H1 (cell line): Measurements from ENCODE around the gene RMC1. TPM values are rescaled to one million over a fixed set of nuclear protein-coding genes. Genes with fewer than 3 reads are reported as not detected.

Source experiments
- CTCF ChIA-PET: fragments of 300-600 bp; sonication (Branson Sonifier 250); formaldehyde crosslinking; loops from one replicate; lab custom pipeline; 2021; ENCODE audit not compliant: partially characterized antibody; lab: Charles Lee
- POLR2A ChIA-PET: fragments of 300-600 bp; sonication (Branson Sonifier 250); formaldehyde crosslinking; loops from one replicate; lab custom pipeline; 2021; ENCODE audit warnings: inconsistent platforms; ENCODE audit not compliant: partially characterized antibody; lab: Charles Lee
- DNase-seq, 2 experiments: peaks; one replicate each; pipeline versions ENCODE4 v3.0.0 to v3.0.0-alpha.2; 2010 to 2022; ENCODE audit warnings: low spot score in 2 of 2, low read depth in 1 of 2, mixed read lengths in 1 of 2
- FAIRE-seq: peaks from 2 replicates; lab custom pipeline; 2011; peaks lifted over from hg19 to GRCh38; lab: Jason Lieb, UNC
- H2AFZ ChIP-seq: 2 replicates; pipeline ENCODE4 v1.8.1; 2012; ENCODE audit warnings: low read length, inconsistent platforms
- H2AK5ac ChIP-seq: 2 replicates; pipeline ENCODE4 v1.6.1; 2013; ENCODE audit warnings: low read depth, low read length
- H2BK120ac ChIP-seq: replicated peaks from 2 replicates; pipeline ENCODE3; 2013; ENCODE audit warnings: low read depth, low read length, inconsistent platforms
- H2BK12ac ChIP-seq: 2 replicates; pipeline ENCODE4 v1.6.1; 2013; ENCODE audit warnings: low read depth, low read length
- H2BK15ac ChIP-seq: 2 replicates; pipeline ENCODE4 v1.6.1; 2013; ENCODE audit warnings: low read length
- H2BK20ac ChIP-seq: 2 replicates; pipeline ENCODE4 v1.6.1; 2013; ENCODE audit warnings: low read length
- H2BK5ac ChIP-seq: 2 replicates; pipeline ENCODE4 v1.6.1; 2013; ENCODE audit warnings: low read depth, low read length
- H3K14ac ChIP-seq: 2 replicates; pipeline ENCODE4 v1.6.1; 2013; ENCODE audit warnings: inconsistent platforms; ENCODE audit not compliant: insufficient read length
- H3K18ac ChIP-seq: 2 replicates; pipeline ENCODE4 v1.6.1; 2013; ENCODE audit warnings: low read length; ENCODE audit errors: extremely low read depth
- H3K23ac ChIP-seq: 2 replicates; pipeline ENCODE4 v1.6.1; 2013; ENCODE audit warnings: inconsistent platforms; ENCODE audit not compliant: insufficient read length
- H3K23me2 ChIP-seq: 2 replicates; pipeline ENCODE4 v1.6.1; 2013; ENCODE audit warnings: low read depth, low read length
- H3K27ac ChIP-seq: 2 replicates; pipeline ENCODE4 v1.6.1; 2011; ENCODE audit warnings: low read depth, low read length, inconsistent platforms
- H3K27me3 ChIP-seq, 4 experiments: replicated peaks in 1 of 4; 1 replicate in 1 of 4; 2 replicates in 3 of 4; pipeline versions ENCODE4 v1.6.1 to v1.8.1; 2011 to 2013; ENCODE audit warnings: low read length in 3 of 4, mild to moderate bottlenecking in 3 of 4, inconsistent platforms in 2 of 4, mixed read lengths in 2 of 4, moderate library complexity in 1 of 4; ENCODE audit not compliant: control insufficient read depth in 3 of 4, insufficient read depth in 3 of 4; ENCODE audit errors: extremely low read depth in 1 of 4
- H3K36me3 ChIP-seq, 4 experiments: 2 replicates each; pipeline versions ENCODE4 v1.6.1 to v1.8.1; 2011 to 2013; ENCODE audit warnings: mild to moderate bottlenecking in 4 of 4, low read length in 3 of 4, moderate library complexity in 2 of 4, control low read depth in 1 of 4, inconsistent platforms in 1 of 4; ENCODE audit not compliant: insufficient read depth in 4 of 4, control insufficient read depth in 2 of 4
- H3K4ac ChIP-seq: replicated peaks from 2 replicates; pipeline ENCODE3; 2013; ENCODE audit warnings: low read length, low read depth, mixed read lengths, inconsistent platforms; ENCODE audit not compliant: insufficient read length
- H3K4me1 ChIP-seq, 4 experiments: replicated peaks in 1 of 4; 1 replicate in 1 of 4; 2 replicates in 3 of 4; pipeline versions ENCODE4 v1.6.1 to v1.8.1; 2011 to 2013; ENCODE audit warnings: low read length in 3 of 4, inconsistent platforms in 2 of 4, mixed read lengths in 1 of 4; ENCODE audit not compliant: insufficient read depth in 4 of 4, control insufficient read depth in 3 of 4
- H3K4me2 ChIP-seq, 2 experiments: 2 replicates each; pipeline versions ENCODE4 v1.6.1 to v1.8.1; 2011 to 2013; ENCODE audit warnings: low read depth in 2 of 2, low read length in 2 of 2, control low read depth in 1 of 2, inconsistent platforms in 1 of 2, mild to moderate bottlenecking in 1 of 2; ENCODE audit not compliant: insufficient read depth in 1 of 2
- H3K4me3 ChIP-seq, 4 experiments: fragments of 200-600, 300-600 bp in 1 of 4; sonication (generic), shearing (Covaris generic), sonication (Bioruptor Twin) in 1 of 4; 2 replicates each; pipeline versions ENCODE4 v1.5.1 to v1.8.1; 2011 to 2016; ENCODE audit warnings: low read length in 4 of 4, low read depth in 3 of 4, control low read depth in 2 of 4, inconsistent platforms in 2 of 4, mild to moderate bottlenecking in 2 of 4, mixed read lengths in 1 of 4, moderate library complexity in 1 of 4; ENCODE audit not compliant: insufficient read depth in 2 of 4; ENCODE audit errors: extremely low read depth in 1 of 4
- H3K56ac ChIP-seq: replicated peaks from 2 replicates; pipeline ENCODE3; 2013; ENCODE audit warnings: low read depth, mild to moderate bottlenecking, mixed read lengths, low read length, inconsistent platforms; ENCODE audit not compliant: insufficient read length
- H3K79me1 ChIP-seq: 2 replicates; pipeline ENCODE4 v1.6.1; 2013; ENCODE audit warnings: low read depth, low read length, control low read depth
- H3K79me2 ChIP-seq, 2 experiments: 2 replicates each; pipeline versions ENCODE4 v1.6.1 to v1.8.1; 2012 to 2013; ENCODE audit warnings: low read length in 2 of 2, mild to moderate bottlenecking in 2 of 2, inconsistent platforms in 1 of 2; ENCODE audit not compliant: insufficient read depth in 2 of 2, control insufficient read depth in 1 of 2
- H3K9ac ChIP-seq, 4 experiments: replicated peaks in 1 of 4; 1 replicate in 1 of 4; 2 replicates in 3 of 4; pipeline versions ENCODE4 v1.6.1 to v1.8.1; 2011 to 2013; ENCODE audit warnings: low read depth in 3 of 4, low read length in 3 of 4, control low read depth in 2 of 4, mild to moderate bottlenecking in 2 of 4, moderate library complexity in 2 of 4, inconsistent platforms in 1 of 4; ENCODE audit errors: extremely low read depth in 1 of 4
- H3K9me3 ChIP-seq, 2 experiments: 2 replicates each; pipeline versions ENCODE4 v1.6.1 to v1.8.1; 2012 to 2013; ENCODE audit warnings: mild to moderate bottlenecking in 2 of 2, moderate library complexity in 2 of 2, control low read depth in 1 of 2, inconsistent platforms in 1 of 2, low read depth in 1 of 2, low read length in 1 of 2, mixed read lengths in 1 of 2; ENCODE audit not compliant: insufficient read depth in 2 of 2
- H4K20me1 ChIP-seq, 2 experiments: replicated peaks in 1 of 2; 2 replicates each; pipeline versions ENCODE3 to v1.8.1; 2011 to 2013; ENCODE audit warnings: inconsistent platforms in 2 of 2, low read length in 2 of 2, mild to moderate bottlenecking in 1 of 2; ENCODE audit not compliant: insufficient read depth in 2 of 2, control insufficient read depth in 1 of 2
- H4K5ac ChIP-seq: 2 replicates; pipeline ENCODE4 v1.6.1; 2013; ENCODE audit warnings: low read length, low read depth, mixed read lengths, inconsistent platforms; ENCODE audit not compliant: insufficient read length
- H4K8ac ChIP-seq: 2 replicates; pipeline ENCODE4 v1.8.0; 2013; ENCODE audit warnings: mild to moderate bottlenecking, moderate library complexity, low read length, inconsistent platforms; ENCODE audit not compliant: insufficient read depth; ENCODE audit errors: extremely low read depth
- H4K91ac ChIP-seq: replicated peaks from 2 replicates; pipeline ENCODE3; 2013; ENCODE audit warnings: low read length, mixed read lengths, inconsistent platforms; ENCODE audit not compliant: insufficient read length
- ATF3 ChIP-seq: IDR thresholded peaks from 2 replicates; pipeline ENCODE4 v1.6.1; 2011; ENCODE audit warnings: low read depth, mild to moderate bottlenecking, low read length; ENCODE audit not compliant: insufficient read depth
- CBX8 ChIP-seq: fragments of 300-800, 300-1000 bp; sonication (generic); IDR thresholded peaks from 2 replicates; pipeline ENCODE4 v1.7.1; 2016; ENCODE audit warnings: low read depth, low read length, borderline replicate concordance
- SIX5 ChIP-seq: IDR thresholded peaks from 2 replicates; pipeline ENCODE4 v1.6.1; 2011; ENCODE audit warnings: mild to moderate bottlenecking, low read depth, low read length
- WGBS, 2 experiments: shearing (Covaris generic) in 1 of 2; methylation state at CpG; one replicate each; pipeline versions ENCODE4 v1.1.6 to v1.1.7; 2013 to 2015; ENCODE audit warnings: low lambda C conversion rate in 2 of 2, mixed read lengths in 2 of 2, inconsistent platforms in 1 of 2, low coverage in 1 of 2, missing lambda C conversion rate in 1 of 2; ENCODE audit not compliant: insufficient replicate concordance in 2 of 2, insufficient coverage in 1 of 2, insufficient read length in 1 of 2; ENCODE audit errors: extremely low coverage in 1 of 2, missing lambda C conversion rate in 1 of 2; 5-methylcytosine and 5-hydroxymethylcytosine counted together
- polyA plus RNA-seq, 7 experiments: library from polyadenylated mRNA; depleted of rRNA in 3 of 7; stranded (reverse) in 5 of 7; unstranded in 2 of 7; fragments of >200 nt in 5 of 7; fragments of 200-250 nt in 2 of 7; gene quantifications; 1 replicate in 5 of 7; 2 replicates in 1 of 7; 4 replicates in 1 of 7; pipeline versions ENCODE4 v1.2.1 to v1.2.3, GENCODE V29; 2011 to 2013; ENCODE audit warnings: missing spikeins in 2 of 7, mixed read lengths in 2 of 7
- total RNA-seq: library from RNA; stranded (reverse); fragmentation: NEBNext Ultra II Directional; extraction: Animal tissue kit (Norgen Biotek cat#: 25700); gene quantifications from 2 replicates; pipeline ENCODE4 v1.2.1, GENCODE V29; 2021

The RMC1 gene
- total and polyA plus RNA-seq, 2 of the 8 experiments (the other 6 are each of a cell fraction or from before 2014, with no cell fraction given) = 16.4 to 20.1 TPM

- TF ChIP-seq SIX5 = no peak
- TF ChIP-seq ATF3 = no peak
- no peak for TF ChIP-seq CBX8
- H4K5ac ChIP-seq = no peak overlapping the region
- H3K27me3 ChIP-seq = no peaks in the 10 kb centered on the region
- H3K4ac ChIP-seq = no peak overlapping the region
- no peak overlapping the region for H2BK20ac ChIP-seq
- peaks cover 9 to 46% (median 26%) of the 10 kb centered on the region in 4 experiments; a peak in 7 of 8 replicates for H3K36me3 ChIP-seq
- no peaks in the 10 kb centered on the region for H3K23me2 ChIP-seq
- no peak overlapping the region for H3K56ac ChIP-seq
- no peak overlapping the region for H3K27ac ChIP-seq
- no peak overlapping the region for H3K23ac ChIP-seq
- no peak overlapping the region for H2BK12ac ChIP-seq
- ChIA-PET CTCF (no interaction called here), POLR2A (no interaction called here)
- no peak for DNase-seq
- no peak for FAIRE-seq
- no peak overlapping the region for H3K14ac ChIP-seq
- H3K9me3 ChIP-seq = no peaks in the 10 kb centered on the region
- H3K79me1 ChIP-seq = no peaks in the 10 kb centered on the region
- H2BK15ac ChIP-seq = no peak overlapping the region
- WGBS, 2 experiments = 88% methylated on average over 3 of the region's 3 CpGs; no CpG with 5 or more reads in 1 of the 2 experiments
- no peak overlapping the region for H2AFZ ChIP-seq
- no peak overlapping the region for H3K18ac ChIP-seq
- no peaks in the 10 kb centered on the region for H3K79me2 ChIP-seq
- H3K4me1 ChIP-seq = no peaks in the 10 kb centered on the region
- H2BK5ac ChIP-seq = no peak overlapping the region
- no peak overlapping the region for H4K91ac ChIP-seq
- H3K9ac ChIP-seq = no peak overlapping the region
- H3K4me2 ChIP-seq = no peak overlapping the region
- H2AK5ac ChIP-seq = no peak overlapping the region
- H4K20me1 ChIP-seq = peaks cover 0 to under 1% of the 10 kb centered on the region in 2 experiments
- H3K4me3 ChIP-seq = no peak overlapping the region
- no peak overlapping the region for H4K8ac ChIP-seq
- H2BK120ac ChIP-seq = no peak overlapping the region
Measured at GRCh38 chr18:23547306-23547705, 44.0 kb downstream of the RMC1 start.
